Erythroblast (primary cell): ENCODE results near the gene USHBP1.

Source experiments
- GATA1 ChIP-seq: IDR thresholded peaks from 2 replicates; pipeline ENCODE4 v1.6.1; 2011; ENCODE audit warnings: low read depth, mild to moderate bottlenecking, control low read depth, low read length, moderate library complexity
- POLR2A ChIP-seq: IDR thresholded peaks from 2 replicates; pipeline ENCODE4 v1.6.1; 2011; ENCODE audit warnings: mild to moderate bottlenecking, low read length

- no peak for TF ChIP-seq POLR2A
- no peak for TF ChIP-seq GATA1
These were observed at the start of gene USHBP1 for GRCh38 chr19:17264641-17264979.
